Spleen (tissue), 7 donors: ENCODE measurements around the gene MSH3.

Experiments used
- CTCF ChIP-seq, 11 experiments: fragments of 200-600 bp in 7 of 11; fragments of 450-650 bp in 4 of 11; sonication (generic) in 4 of 11; IDR thresholded peaks in 8 of 11; conservative IDR thresholded peaks in 3 of 11; 1 replicate in 7 of 11; 2 replicates in 4 of 11; pipeline versions ENCODE4 v1.4.0 to v1.8.0; 2016 to 2021; ENCODE audit warnings: antibody characterized with exemption in 11 of 11, inconsistent platforms in 4 of 11, mild to moderate bottlenecking in 1 of 11
- POLR2A ChIP-seq, 3 donors: fragments of 450-650 bp; IDR thresholded peaks; one replicate each; pipeline ENCODE4 v1.5.1; 2017; ENCODE audit warnings: antibody characterized with exemption in 3 of 3, mild to moderate bottlenecking in 1 of 3
- POLR2AphosphoS5 ChIP-seq, 3 donors: sonication (generic); formaldehyde crosslinking; IDR thresholded peaks; one replicate each; pipeline ENCODE4 v1.5.1; 2017; ENCODE audit warnings: antibody characterized with exemption in 3 of 3
- donor health status: DM: no; HTN: no; CAD: no; lungs with moderate emphysema.
- donor health status: DM: no; HTN: no; CAD: no.
- donor health status: DM: no; HTN: no; CAD: no.

DNA sequence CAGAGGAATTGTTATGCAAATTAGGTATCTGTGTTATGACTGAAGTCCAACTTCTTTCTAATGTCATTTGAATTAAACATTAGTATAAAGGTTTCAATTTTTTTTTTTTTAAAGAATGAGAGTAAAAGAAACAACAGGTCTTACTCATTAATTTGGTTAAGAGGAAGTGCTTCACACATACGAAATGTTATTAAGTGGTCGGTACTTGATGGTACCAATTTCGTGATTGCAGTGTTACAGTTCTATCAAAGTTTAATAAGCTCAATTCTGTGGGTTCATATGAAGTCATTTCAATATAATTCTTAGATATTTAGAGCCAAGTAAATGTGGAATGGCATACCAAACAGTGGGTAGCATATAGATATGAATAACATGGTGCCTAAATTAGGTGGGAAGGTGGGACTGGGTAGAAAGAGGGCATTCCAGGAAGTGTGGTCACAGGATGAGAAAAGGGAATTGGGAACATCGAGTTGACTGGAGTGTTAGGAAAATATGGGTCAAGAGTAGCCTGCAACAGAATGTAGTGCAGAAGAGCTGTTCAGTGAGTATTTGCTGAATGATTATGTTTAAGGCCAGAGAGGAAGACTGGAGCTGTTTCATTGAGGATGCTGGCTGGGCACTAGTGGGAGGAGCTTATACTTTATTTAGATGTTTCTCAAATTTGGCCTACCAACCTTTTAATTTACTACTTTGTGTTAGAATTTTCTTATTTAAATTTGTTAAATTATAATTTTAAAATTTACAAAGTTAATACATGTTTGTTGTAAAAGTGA is 34.4 kb downstream of the MSH3 start:
- TF ChIP-seq CTCF (IDR thresholded peaks at IDR 0.05 in 8 of 11, conservative IDR thresholded peaks at IDR 0.05 in 3 of 11) (no peak), POLR2A (IDR thresholded peaks at IDR 0.05) (no peak), POLR2AphosphoS5 (IDR thresholded peaks at IDR 0.05) (no peak)
